K562 (cell line): ENCODE measurements around the gene CRCP. TPM values are rescaled to one million over a fixed set of nuclear protein-coding genes. Genes with fewer than 3 reads are reported as not detected.

Source experiments
- BRCA1 ChIP-seq, 2 experiments: fragments of 450-650 bp in 1 of 2; sonication (generic) in 1 of 2; formaldehyde crosslinking in 1 of 2; IDR thresholded peaks; 2 replicates each; pipeline versions ENCODE4 v1.5.0 to v1.6.1; 2017 to 2020; ENCODE audit warnings: mild to moderate bottlenecking in 1 of 2, missing genetic modification reagents in 1 of 2
- CHD2 ChIP-seq: IDR thresholded peaks from 2 replicates; pipeline ENCODE4 v1.6.1; 2011; ENCODE audit warnings: low read depth, low read length
- NR2C1 ChIP-seq, 2 experiments: fragments of 450-650 bp; IDR thresholded peaks; 2 replicates each; pipeline ENCODE4 v1.6.1; 2017; ENCODE audit warnings: mild to moderate bottlenecking in 2 of 2, antibody characterized with exemption in 1 of 2, inconsistent platforms in 1 of 2, missing compliant biosample characterization in 1 of 2, missing genetic modification characterization in 1 of 2
- SNAPC5 ChIP-seq: fragments of 250-450 bp; sonication (Bioruptor Pico); IDR thresholded peaks from 2 replicates; pipeline ENCODE4 v1.8.0; 2021; ENCODE audit warnings: moderate library complexity, mild to moderate bottlenecking, inconsistent platforms
- SRSF9 ChIP-seq: fragments of 200-400 bp; formaldehyde crosslinking; IDR thresholded peaks from 2 replicates; pipeline ENCODE4 v1.6.1; 2017; ENCODE audit warnings: low read depth, low read length, borderline replicate concordance
- SUPT5H ChIP-seq: fragments of 450-650 bp; IDR thresholded peaks from 2 replicates; pipeline ENCODE4 v1.6.1; 2016
- ZNF134 ChIP-seq: fragments of 250-450 bp; sonication (Bioruptor Pico); conservative IDR thresholded peaks from 2 replicates; pipeline ENCODE4 v1.4.0; 2020
- ZNF165 ChIP-seq: fragments of 250-450 bp; sonication (Bioruptor Pico); IDR thresholded peaks from 2 replicates; pipeline ENCODE4 v1.4.0; 2020; ENCODE audit warnings: borderline replicate concordance
- ZNF407 ChIP-seq: fragments of 450-650 bp; IDR thresholded peaks from 2 replicates; pipeline ENCODE4 v1.6.1; 2016; ENCODE audit warnings: low read depth
- ZNF518B ChIP-seq: fragments of 250-450 bp; sonication (Bioruptor Pico); IDR thresholded peaks from 2 replicates; pipeline ENCODE4 v1.5.0; 2021; ENCODE audit warnings: mild to moderate bottlenecking, moderate library complexity
- ZNF668 ChIP-seq: fragments of 250-450 bp; sonication (Bioruptor Pico); IDR thresholded peaks from 2 replicates; pipeline ENCODE4 v1.8.0; 2022; ENCODE audit warnings: mild to moderate bottlenecking, inconsistent platforms
- polyA plus RNA-seq, 8 experiments: library from polyadenylated mRNA; depleted of rRNA in 4 of 8; stranded (reverse) in 5 of 8; unstranded in 3 of 8; fragments of >200 nt; fragmentation: Nextera tagmentation in 2 of 8; fragmentation: Illumina TruSeq in 1 of 8; extraction: Ambion mirVana in 2 of 8; extraction: Trizol in 1 of 8; gene quantifications; 2 replicates each; pipeline versions ENCODE4 v1.2.1 to v1.2.3, GENCODE V29; 2011 to 2014; ENCODE audit warnings: inconsistent platforms in 1 of 8, missing spikeins in 1 of 8
- total RNA-seq, 7 experiments: library from RNA; depleted of rRNA in 6 of 7; stranded (reverse); fragments of >200 nt in 6 of 7; fragmentation: Illumina TruSeq in 2 of 7; extraction: Trizol in 2 of 7; gene quantifications; 2 replicates each; pipeline versions ENCODE4 v1.2.1 to v1.2.3, GENCODE V29; 2011 to 2021; ENCODE audit warnings: low replicate concordance in 1 of 7
- TF ChIP-seq, protein P1 (sequence below): fragments of 450-650 bp; IDR thresholded peaks from 2 replicates; pipeline ENCODE4 v1.7.1; 2018; ENCODE audit warnings: mild to moderate bottlenecking, low read depth; ENCODE audit not compliant: partially characterized antibody

Gene CRCP
- total and polyA plus RNA-seq, 9 of the 15 experiments (the other 6 are each of a cell fraction or from before 2014, with no cell fraction given) = 22.1 to 58.3 (median 43.4) TPM

DNA sequence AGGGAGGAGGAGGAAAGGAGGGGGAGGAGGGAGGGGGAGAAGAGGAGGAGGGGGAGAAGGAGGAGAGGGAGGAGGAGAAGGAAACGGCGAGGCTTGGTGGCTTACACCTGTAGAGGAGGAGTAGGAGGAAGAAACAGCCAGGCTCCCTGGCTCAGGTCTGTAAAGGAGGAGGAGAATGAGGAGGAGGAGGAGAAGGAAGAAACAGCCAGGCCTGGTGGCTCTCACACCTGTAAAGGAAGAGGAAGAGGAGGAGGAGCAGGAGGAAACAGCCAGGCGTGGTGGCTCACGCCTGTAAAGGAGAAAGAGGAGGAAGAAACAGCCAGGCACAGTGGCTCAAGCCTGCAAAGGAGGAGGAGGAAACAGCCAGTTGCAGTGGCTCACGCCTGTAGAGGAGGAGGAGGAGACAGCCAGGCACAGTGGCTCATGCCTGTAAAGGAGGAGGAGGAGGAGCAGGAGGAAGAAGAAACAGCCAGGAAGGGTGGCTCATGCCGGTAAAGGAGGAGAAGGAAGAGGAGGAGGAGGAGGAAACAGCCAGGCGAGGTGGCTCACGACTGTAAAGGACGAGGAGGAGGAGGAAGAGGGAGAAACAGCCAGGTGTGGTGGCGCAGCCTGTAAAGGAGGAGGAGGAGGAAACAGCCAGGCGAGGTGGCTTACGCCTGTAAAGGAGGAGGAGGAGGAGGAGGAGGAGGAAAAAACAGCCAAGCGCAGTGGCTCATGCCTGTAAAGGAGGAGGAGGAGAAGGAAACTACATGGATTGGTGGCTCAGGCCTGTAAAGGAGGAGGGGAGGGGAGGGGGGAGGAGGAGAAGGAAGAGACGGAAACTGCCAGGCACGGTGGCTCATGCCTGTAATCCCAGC lies 14.9 kb upstream of the CRCP start (continued):
- TF ChIP-seq, protein P1, sequence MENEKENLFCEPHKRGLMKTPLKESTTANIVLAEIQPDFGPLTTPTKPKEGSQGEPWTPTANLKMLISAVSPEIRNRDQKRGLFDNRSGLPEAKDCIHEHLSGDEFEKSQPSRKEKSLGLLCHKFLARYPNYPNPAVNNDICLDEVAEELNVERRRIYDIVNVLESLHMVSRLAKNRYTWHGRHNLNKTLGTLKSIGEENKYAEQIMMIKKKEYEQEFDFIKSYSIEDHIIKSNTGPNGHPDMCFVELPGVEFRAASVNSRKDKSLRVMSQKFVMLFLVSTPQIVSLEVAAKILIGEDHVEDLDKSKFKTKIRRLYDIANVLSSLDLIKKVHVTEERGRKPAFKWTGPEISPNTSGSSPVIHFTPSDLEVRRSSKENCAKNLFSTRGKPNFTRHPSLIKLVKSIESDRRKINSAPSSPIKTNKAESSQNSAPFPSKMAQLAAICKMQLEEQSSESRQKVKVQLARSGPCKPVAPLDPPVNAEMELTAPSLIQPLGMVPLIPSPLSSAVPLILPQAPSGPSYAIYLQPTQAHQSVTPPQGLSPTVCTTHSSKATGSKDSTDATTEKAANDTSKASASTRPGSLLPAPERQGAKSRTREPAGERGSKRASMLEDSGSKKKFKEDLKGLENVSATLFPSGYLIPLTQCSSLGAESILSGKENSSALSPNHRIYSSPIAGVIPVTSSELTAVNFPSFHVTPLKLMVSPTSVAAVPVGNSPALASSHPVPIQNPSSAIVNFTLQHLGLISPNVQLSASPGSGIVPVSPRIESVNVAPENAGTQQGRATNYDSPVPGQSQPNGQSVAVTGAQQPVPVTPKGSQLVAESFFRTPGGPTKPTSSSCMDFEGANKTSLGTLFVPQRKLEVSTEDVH = peak; percentile 42
- TF ChIP-seq SRSF9 (no peak), NR2C1 (IDR thresholded peaks at IDR 0.05) (no peak), NR2C1 (tag; IDR thresholded peaks at IDR 0.05) (no peak), ZNF407 (peak; percentile 66; the same call in 1 of the 2 replicates), ZNF518B (CRISPR knock-in tag) (no peak), ZNF668 (CRISPR knock-in tag) (no peak), ZNF165 (CRISPR knock-in tag) (no peak), BRCA1 (IDR thresholded peaks at IDR 0.05) (no peak), BRCA1 (CRISPR knock-in tag; IDR thresholded peaks at IDR 0.05) (no peak), SUPT5H (peak; percentile 94), SNAPC5 (CRISPR knock-in tag) (no peak), CHD2 (no peak), ZNF134 (CRISPR knock-in tag) (0 out of 2 replicates have a peak, but pooled peaks have one; percentile 27)
